Measurements from ENCODE around the gene GUCY1A2.

Gene GUCY1A2

GRCh38 chr11:106728859-106729258 lies 289.4 kb downstream of the GUCY1A2 start:
- DNase-seq (ENCODE audit: extremely low read depth, insufficient read length) = no peak
- no peaks in the 10 kb centered on the region for H3K36me3 ChIP-seq (ENCODE audit: control insufficient read depth, insufficient read depth, low read length)
- no peak for TF ChIP-seq CTCF (IDR thresholded peaks at IDR 0.05; ENCODE audit: insufficient read depth, low read length, poor library complexity, severe bottlenecking)
- no peak overlapping the region for H3K4me3 ChIP-seq (replicated peaks; ENCODE audit: low read depth, low read length)
- H3K27me3 ChIP-seq (replicated peaks; ENCODE audit: control insufficient read depth, insufficient read depth, low read length) = no peaks in the 10 kb centered on the region

- Histone ChIP-seq H3K27me3 (replicated peaks; ENCODE audit: control insufficient read depth, insufficient read depth, low read length) (no peaks in the 10 kb centered on the region), H3K36me3 (ENCODE audit: control insufficient read depth, insufficient read depth, low read length) (no peaks in the 10 kb centered on the region), H3K4me3 (replicated peaks; ENCODE audit: low read depth, low read length) (no peak overlapping the region)
- no peak for TF ChIP-seq CTCF (IDR thresholded peaks at IDR 0.05; ENCODE audit: insufficient read depth, low read length, poor library complexity, severe bottlenecking)
- no peak for DNase-seq (ENCODE audit: extremely low read depth, insufficient read length)
These were observed 289.9 kb downstream of the GUCY1A2 start for GRCh38 chr11:106728379-106728778.

GRCh38 chr11:106727256-106727655 lies 291.0 kb downstream of the GUCY1A2 start:
- TF ChIP-seq CTCF (IDR thresholded peaks at IDR 0.05; ENCODE audit: insufficient read depth, low read length, poor library complexity, severe bottlenecking) = no peak
- Histone ChIP-seq H3K4me3 (replicated peaks; ENCODE audit: low read depth, low read length) (no peak overlapping the region), H3K36me3 (ENCODE audit: control insufficient read depth, insufficient read depth, low read length) (no peaks in the 10 kb centered on the region), H3K27me3 (replicated peaks; ENCODE audit: control insufficient read depth, insufficient read depth, low read length) (no peaks in the 10 kb centered on the region)
- DNase-seq (ENCODE audit: extremely low read depth, insufficient read length) = no peak

- no peak overlapping the region for H3K4me3 ChIP-seq (replicated peaks; ENCODE audit: low read depth, low read length)
- no peak for TF ChIP-seq CTCF (IDR thresholded peaks at IDR 0.05; ENCODE audit: insufficient read depth, low read length, poor library complexity, severe bottlenecking)
- H3K36me3 ChIP-seq (ENCODE audit: control insufficient read depth, insufficient read depth, low read length) = no peaks in the 10 kb centered on the region
- no peak for DNase-seq (ENCODE audit: extremely low read depth, insufficient read length)
- no peaks in the 10 kb centered on the region for H3K27me3 ChIP-seq (replicated peaks; ENCODE audit: control insufficient read depth, insufficient read depth, low read length)
These were observed 293.9 kb downstream of the GUCY1A2 start for GRCh38 chr11:106724293-106724892.

- no peak for DNase-seq (ENCODE audit: extremely low read depth, insufficient read length)
- Histone ChIP-seq H3K4me3 (replicated peaks; ENCODE audit: low read depth, low read length) (no peak overlapping the region), H3K27me3 (replicated peaks; ENCODE audit: control insufficient read depth, insufficient read depth, low read length) (no peaks in the 10 kb centered on the region), H3K36me3 (ENCODE audit: control insufficient read depth, insufficient read depth, low read length) (no peaks in the 10 kb centered on the region)
- TF ChIP-seq CTCF (IDR thresholded peaks at IDR 0.05; ENCODE audit: insufficient read depth, low read length, poor library complexity, severe bottlenecking) = no peak
These were observed 295.2 kb downstream of the GUCY1A2 start for GRCh38 chr11:106723071-106723470.

GRCh38 chr11:106717222-106717621 lies 301.1 kb downstream of the GUCY1A2 start:
- Histone ChIP-seq H3K27me3 (replicated peaks; ENCODE audit: control insufficient read depth, insufficient read depth, low read length) (no peaks in the 10 kb centered on the region), H3K36me3 (ENCODE audit: control insufficient read depth, insufficient read depth, low read length) (no peaks in the 10 kb centered on the region), H3K4me3 (replicated peaks; ENCODE audit: low read depth, low read length) (no peak overlapping the region)
- TF ChIP-seq CTCF (IDR thresholded peaks at IDR 0.05; ENCODE audit: insufficient read depth, low read length, poor library complexity, severe bottlenecking) = no peak
- DNase-seq (ENCODE audit: extremely low read depth, insufficient read length) = no peak
